Lung (tissue), 12 donors: Measurements from ENCODE around the gene TAF11L14. TPM values are rescaled to one million over a fixed set of nuclear protein-coding genes. Genes with fewer than 3 reads are reported as not detected.

Experiments used
- ATAC-seq: fragments of 200-7000 bp; cut with Tn5 transposase; one replicate; pipeline ENCODE4 v1.9.1; 2020; ENCODE audit warnings: moderate number of reproducible peaks; ENCODE audit not compliant: insufficient read depth, low FRiP score
- DNase-seq, 3 donors: peaks; one replicate each; pipeline ENCODE4 v3.0.0-alpha.2; 2013 to 2017
- H3K27ac ChIP-seq, 2 donors: one replicate each; pipeline ENCODE4 v1.5.1; 2013; ENCODE audit warnings: mild to moderate bottlenecking in 2 of 2, moderate library complexity in 2 of 2, control low read depth in 1 of 2, inconsistent platforms in 1 of 2, low read depth in 1 of 2, low read length in 1 of 2
- H3K27me3 ChIP-seq, 3 donors: one replicate each; pipeline ENCODE4 v1.5.1; 2013; ENCODE audit warnings: low read length in 2 of 3; ENCODE audit not compliant: control insufficient read depth in 3 of 3, insufficient read depth in 3 of 3
- H3K36me3 ChIP-seq, 4 donors: one replicate each; pipeline ENCODE4 v1.5.1; 2013; ENCODE audit warnings: low read length in 4 of 4, mild to moderate bottlenecking in 1 of 4, moderate library complexity in 1 of 4; ENCODE audit not compliant: control insufficient read depth in 4 of 4, insufficient read depth in 4 of 4
- H3K4me1 ChIP-seq, 5 donors: one replicate each; pipeline ENCODE4 v1.5.1; 2013; ENCODE audit warnings: low read length in 5 of 5, mild to moderate bottlenecking in 2 of 5, moderate library complexity in 1 of 5; ENCODE audit not compliant: control insufficient read depth in 5 of 5, insufficient read depth in 5 of 5
- H3K4me3 ChIP-seq: one replicate; pipeline ENCODE4 v1.5.1; 2013; ENCODE audit warnings: mild to moderate bottlenecking, control low read depth, moderate library complexity
- H3K9ac ChIP-seq, 2 donors: one replicate each; pipeline ENCODE4 v1.5.1; 2013; ENCODE audit warnings: low read length in 2 of 2, control low read depth in 1 of 2; ENCODE audit not compliant: insufficient read depth in 1 of 2
- H3K9me3 ChIP-seq, 4 donors: one replicate each; pipeline ENCODE4 v1.5.1; 2013; ENCODE audit warnings: low read length in 3 of 4, mild to moderate bottlenecking in 1 of 4, moderate library complexity in 1 of 4; ENCODE audit not compliant: control insufficient read depth in 4 of 4, insufficient read depth in 3 of 4
- CTCF ChIP-seq: IDR thresholded peaks from 2 replicates; pipeline ENCODE4 v1.5.1; 2012; ENCODE audit warnings: mild to moderate bottlenecking; ENCODE audit errors: control extremely low read depth, extremely low read depth
- WGBS, 2 donors: extraction: QIAGEN DNeasy Blood & Tissue Kit; methylation state at CpG; one replicate each; pipeline ENCODE4 v1.1.7; 2013; 5-methylcytosine and 5-hydroxymethylcytosine counted together
- polyA plus RNA-seq, 2 donors: library from polyadenylated mRNA; stranded (reverse); fragments of 200-250 nt; gene quantifications; one replicate each; pipeline ENCODE4 v1.2.1, GENCODE V29; 2013
- total RNA-seq, 2 donors: library from RNA; depleted of rRNA in 1 of 2; stranded (reverse); fragments of >200 nt in 1 of 2; gene quantifications; one replicate each; pipeline ENCODE4 v1.2.1, GENCODE V29; 2014 to 2021
- donor health status: control.
- donor health status: control.
- donor health status: Bipolar disorder and iron deficiency.
- donor health status: healthy.
- donor health status: DM: yes; HTN: yes; CAD: no.

Gene TAF11L14
- total and polyA plus RNA-seq, 4 donors = not detected

GRCh38 chr5:17670353-17670752 lies 36.1 kb downstream of the TAF11L14 start:
- Histone ChIP-seq H3K27ac (no peak overlapping the region), H3K9ac (no peak overlapping the region), H3K36me3 (no peaks in the 10 kb centered on the region), H3K4me1 (no peaks in the 10 kb centered on the region), H3K27me3 (no peaks in the 10 kb centered on the region), H3K9me3 (peaks cover 0 to 6% (median 0%) of the 10 kb centered on the region in 4 donors), H3K4me3 (no peak overlapping the region)
- 91 to 94% methylated on average over 14 of the region's 14 CpGs for WGBS, 2 donors
- no peak for TF ChIP-seq CTCF
- no peak for ATAC-seq
- DNase-seq = no peak

GRCh38 chr5:17678751-17679324 lies 44.6 kb downstream of the TAF11L14 start:
- no peak for ATAC-seq
- DNase-seq = no peak
- no peaks in the 10 kb centered on the region for H3K9me3 ChIP-seq
- H3K4me1 ChIP-seq = no peaks in the 10 kb centered on the region
- no peak overlapping the region for H3K4me3 ChIP-seq
- H3K36me3 ChIP-seq = no peaks in the 10 kb centered on the region
- TF ChIP-seq CTCF = no peak
- no peak overlapping the region for H3K9ac ChIP-seq
- WGBS, 2 donors = 80 to 91% methylated on average over 4 of the region's 4 CpGs
- H3K27ac ChIP-seq = no peak overlapping the region
- no peaks in the 10 kb centered on the region for H3K27me3 ChIP-seq

GRCh38 chr5:17679597-17680203 lies 45.4 kb downstream of the TAF11L14 start:
- Histone ChIP-seq H3K9me3 (no peaks in the 10 kb centered on the region), H3K27me3 (no peaks in the 10 kb centered on the region), H3K9ac (no peak overlapping the region), H3K4me3 (no peak overlapping the region), H3K27ac (no peak overlapping the region), H3K4me1 (no peaks in the 10 kb centered on the region), H3K36me3 (no peaks in the 10 kb centered on the region)
- TF ChIP-seq CTCF = no peak
- ATAC-seq = no peak
- no peak for DNase-seq
- WGBS, 2 donors = 90 to 93% methylated on average over 8 of the region's 8 CpGs

- Histone ChIP-seq H3K4me1 (no peaks in the 10 kb centered on the region), H3K27ac (no peak overlapping the region), H3K4me3 (no peak overlapping the region), H3K9me3 (no peaks in the 10 kb centered on the region), H3K36me3 (no peaks in the 10 kb centered on the region), H3K9ac (no peak overlapping the region), H3K27me3 (no peaks in the 10 kb centered on the region)
- ATAC-seq = no peak
- TF ChIP-seq CTCF = no peak
- no peak for DNase-seq
- WGBS, 2 donors = 62 to 67% methylated on average over 2 of the region's 2 CpGs
Observed at GRCh38 chr5:17680737-17681136, 46.5 kb downstream of the TAF11L14 start.
